Suppressor macrophage (primary cell): ENCODE measurements around the gene CAPS.
A peak's percentile ranks its signal among the peaks of the same experiment; 100 is the strongest.

Experiments
- DNase-seq, 4 experiments: peaks; one replicate each; pipeline ENCODE4 v3.0.0-alpha.2; 2020 to 2022

The CAPS gene

GRCh38 chr19:5892772-5893275, 21.2 kb upstream of the CAPS start:
- no peak for DNase-seq

- no peak for DNase-seq
Measured at GRCh38 chr19:5893296-5893903, 20.7 kb upstream of the CAPS start.

- DNase-seq, result no peak
Measured at GRCh38 chr19:5893907-5894703, 19.9 kb upstream of the CAPS start.

- no peak for DNase-seq
Measured at GRCh38 chr19:5894704-5895349, 19.2 kb upstream of the CAPS start.

- no peak for DNase-seq
Measured at GRCh38 chr19:5895409-5895808, 18.6 kb upstream of the CAPS start.

- no peak for DNase-seq
Measured at GRCh38 chr19:5895890-5896289, 18.2 kb upstream of the CAPS start.

GRCh38 chr19:5896365-5897076, 17.5 kb upstream of the CAPS start:
- no peak for DNase-seq

- DNase-seq, result no peak
Measured at GRCh38 chr19:5897189-5897969, 16.7 kb upstream of the CAPS start.

- no peak for DNase-seq
Measured at GRCh38 chr19:5899728-5900526, 14.1 kb upstream of the CAPS start.

- no peak for DNase-seq
Measured at GRCh38 chr19:5900976-5901375, 13.1 kb upstream of the CAPS start.

GRCh38 chr19:5903056-5903623, 10.9 kb upstream of the CAPS start:
- peak; percentile 22 to 58 (median 33) for DNase-seq

- DNase-seq, result peak; percentile 97 to 99 (median 98)
Measured at GRCh38 chr19:5903624-5904351, 10.3 kb upstream of the CAPS start, which contains the start of gene NDUFA11. Gene NDUFA11 (minus strand): TSS chr19:5903790. CDS start chr19:5903708, 82 bp downstream.

- peak; percentile 100 for DNase-seq
Measured at GRCh38 chr19:5904352-5905113, 9.5 kb upstream of the CAPS start, which contains the start of gene VMAC. Gene VMAC (plus strand): TSS chr19:5904872. CDS start chr19:5904891, 19 bp downstream.

GRCh38 chr19:5905114-5905778, 8.8 kb upstream of the CAPS start:
- DNase-seq, result no peak

- peak; percentile 72 to 91 (median 83) for DNase-seq
Measured at GRCh38 chr19:5907241-5907640, 6.8 kb upstream of the CAPS start.

GRCh38 chr19:5908773-5909442, 5.1 kb upstream of the CAPS start:
- DNase-seq, result peak; percentile 19 to 63 (median 41)

GRCh38 chr19:5910638-5910907, 3.5 kb upstream of the CAPS start:
- no peak for DNase-seq

GRCh38 chr19:5911366-5911765, 2.7 kb upstream of the CAPS start:
- no peak for DNase-seq
